CD4-positive, alpha-beta memory T cell (primary cell): ENCODE measurements around the gene METTL15. TPM values are rescaled to one million over a fixed set of nuclear protein-coding genes. Genes with fewer than 3 reads are reported as not detected.
A peak's percentile ranks its signal among the peaks of the same experiment; 100 is the strongest.

Source experiments
- CTCF ChIA-PET: fragments of 350-600 bp; sonication (Branson Sonifier 250); formaldehyde crosslinking; loops from one replicate; lab custom pipeline; 2021; ENCODE audit warnings: inconsistent platforms; ENCODE audit not compliant: partially characterized antibody; lab: Charles Lee
- POLR2A ChIA-PET: fragments of 350-600 bp; sonication (Branson Sonifier 250); formaldehyde crosslinking; loops from one replicate; lab custom pipeline; 2021; ENCODE audit not compliant: partially characterized antibody; lab: Charles Lee
- DNase-seq, 5 donors: peaks; one replicate each; pipeline versions ENCODE4 v3.0.0 to v3.0.0-alpha.2; 2020 to 2022; ENCODE audit warnings: mixed read lengths in 1 of 5
- H3K27ac ChIP-seq: one replicate; pipeline ENCODE4 v1.7.0; 2013; ENCODE audit warnings: low read depth, low read length
- H3K27me3 ChIP-seq: 2 replicates; pipeline ENCODE4 v1.7.0; 2013; ENCODE audit warnings: mild to moderate bottlenecking, low read length, moderate library complexity; ENCODE audit not compliant: insufficient read depth
- H3K36me3 ChIP-seq: 2 replicates; pipeline ENCODE4 v1.7.0; 2013; ENCODE audit warnings: mild to moderate bottlenecking, low read length, moderate library complexity; ENCODE audit not compliant: insufficient read depth
- H3K4me1 ChIP-seq: 2 replicates; pipeline ENCODE4 v1.7.0; 2013; ENCODE audit warnings: mild to moderate bottlenecking, low read length, moderate library complexity; ENCODE audit not compliant: insufficient read depth
- H3K4me3 ChIP-seq, 2 donors: one replicate each; pipeline ENCODE4 v1.7.0; 2013; ENCODE audit warnings: low read length in 2 of 2, mild to moderate bottlenecking in 1 of 2
- H3K9me3 ChIP-seq, 2 donors: one replicate each; pipeline ENCODE4 v1.7.0; 2013; ENCODE audit warnings: low read length in 2 of 2, control low read depth in 1 of 2; ENCODE audit not compliant: control insufficient read depth in 1 of 2
- H3K27ac Mint-ChIP-seq, 7 donors: one replicate each; pipeline ENCODE4 v1.8.0; 2020 to 2021; ENCODE audit warnings: mixed read lengths in 7 of 7, mild to moderate bottlenecking in 6 of 7, inconsistent platforms in 3 of 7, moderate library complexity in 3 of 7
- H3K27me3 Mint-ChIP-seq, 2 donors: one replicate each; pipeline ENCODE4 v1.8.0; 2020 to 2021; ENCODE audit warnings: mixed read lengths in 2 of 2
- H3K36me3 Mint-ChIP-seq, 2 donors: one replicate each; pipeline ENCODE4 v1.8.0; 2020 to 2021; ENCODE audit warnings: mixed read lengths in 2 of 2, inconsistent platforms in 1 of 2, mild to moderate bottlenecking in 1 of 2
- H3K4me1 Mint-ChIP-seq, 4 donors: one replicate each; pipeline ENCODE4 v1.8.0; 2020 to 2021; ENCODE audit warnings: mixed read lengths in 4 of 4, mild to moderate bottlenecking in 1 of 4
- H3K4me3 Mint-ChIP-seq, 8 donors: one replicate each; pipeline ENCODE4 v1.8.0; 2020 to 2021; ENCODE audit warnings: mixed read lengths in 8 of 8, mild to moderate bottlenecking in 7 of 8, moderate library complexity in 6 of 8, inconsistent platforms in 3 of 8
- H3K9me3 Mint-ChIP-seq, 8 donors: one replicate each; pipeline ENCODE4 v1.8.0; 2020 to 2021; ENCODE audit warnings: mixed read lengths in 8 of 8, mild to moderate bottlenecking in 5 of 8, inconsistent platforms in 3 of 8, moderate library complexity in 1 of 8
- intact Hi-C: fragments of 100-400 bp; cut with micrococcal nuclease; formaldehyde crosslinking; loops from one replicate; pipeline ENCODE4 v1.15.1; 2023
- polyA plus RNA-seq, 2 donors: library from polyadenylated mRNA; unstranded; fragments of 300-500 nt; fragmentation: Illumina TruSeq; gene quantifications; one replicate each; pipeline ENCODE4 v1.2.3, GENCODE V29; 2021
- total RNA-seq, 2 experiments: library from RNA; stranded (reverse); gene quantifications; one replicate each; pipeline ENCODE4 v1.2.3, GENCODE V29; 2021

Gene METTL15
- total and polyA plus RNA-seq, 4 experiments from 2014 or later, result 6.6 to 14.0 (median 9.5) TPM

- no peaks in the 10 kb centered on the region for H3K36me3 ChIP-seq
- H3K9me3 Mint-ChIP-seq, result peaks cover 0 to 36% (median 25%) of the 10 kb centered on the region in 8 donors
- peak overlapping the region in 1 of 7 donors; percentile 79 for H3K27ac Mint-ChIP-seq
- CTCF ChIA-PET, result no interaction called here
- H3K4me1 Mint-ChIP-seq, result peaks cover 0 to 5% (median 2%) of the 10 kb centered on the region in 4 donors
- no peak for DNase-seq
- H3K27me3 ChIP-seq, result no peaks in the 10 kb centered on the region
- peaks cover 19 to 42% of the 10 kb centered on the region in 2 donors for H3K36me3 Mint-ChIP-seq
- intact Hi-C loops, result no loop called here
- H3K4me1 ChIP-seq, result no peaks in the 10 kb centered on the region
- H3K27ac ChIP-seq, result no peak overlapping the region
- H3K4me3 ChIP-seq, result no peak overlapping the region
- no peak overlapping the region for H3K4me3 Mint-ChIP-seq
- POLR2A ChIA-PET, result no interaction called here
- no peaks in the 10 kb centered on the region for H3K27me3 Mint-ChIP-seq
- no peaks in the 10 kb centered on the region for H3K9me3 ChIP-seq
Measured at GRCh38 chr11:28142724-28143123, 34.5 kb downstream of the METTL15 start.

- Histone ChIP-seq H3K9me3 (no peaks in the 10 kb centered on the region), H3K4me1 (no peaks in the 10 kb centered on the region), H3K36me3 (no peaks in the 10 kb centered on the region), H3K27me3 (no peaks in the 10 kb centered on the region), H3K4me3 (no peak overlapping the region), H3K27ac (no peak overlapping the region)
- POLR2A ChIA-PET, result no interaction called here
- Mint-ChIP-seq H3K9me3 (peaks cover 0 to 15% (median 11%) of the 10 kb centered on the region in 8 donors), H3K27me3 (no peaks in the 10 kb centered on the region), H3K4me1 (peaks cover 0 to 7% (median 3%) of the 10 kb centered on the region in 4 donors), H3K27ac (no peak overlapping the region), H3K4me3 (no peak overlapping the region), H3K36me3 (peaks cover 6 to 21% of the 10 kb centered on the region in 2 donors)
- DNase-seq, result no peak
- CTCF ChIA-PET, result no interaction called here
- intact Hi-C loops, result no loop called here
Measured at GRCh38 chr11:28144808-28145207, 36.6 kb downstream of the METTL15 start.

GRCh38 chr11:28146123-28146751, 38.0 kb downstream of the METTL15 start:
- POLR2A ChIA-PET, result no interaction called here
- H3K36me3 ChIP-seq, result no peaks in the 10 kb centered on the region
- intact Hi-C loops, result no loop called here
- H3K9me3 ChIP-seq, result no peaks in the 10 kb centered on the region
- no peak overlapping the region for H3K27ac ChIP-seq
- CTCF ChIA-PET, result no interaction called here
- no peak overlapping the region for H3K27ac Mint-ChIP-seq
- H3K4me3 ChIP-seq, result no peak overlapping the region
- DNase-seq, result no peak
- no peaks in the 10 kb centered on the region for H3K27me3 ChIP-seq
- no peak overlapping the region for H3K4me3 Mint-ChIP-seq
- H3K36me3 Mint-ChIP-seq, result peaks cover 2 to 15% of the 10 kb centered on the region in 2 donors
- H3K4me1 ChIP-seq, result no peaks in the 10 kb centered on the region
- H3K4me1 Mint-ChIP-seq, result peaks cover 0 to 7% (median 2%) of the 10 kb centered on the region in 4 donors
- H3K9me3 Mint-ChIP-seq, result peaks cover 0 to 2% (median under 1%) of the 10 kb centered on the region in 8 donors
- no peaks in the 10 kb centered on the region for H3K27me3 Mint-ChIP-seq

- Mint-ChIP-seq H3K9me3 (peaks cover 0 to 4% (median 0%) of the 10 kb centered on the region in 8 donors), H3K36me3 (peaks cover 14 to 39% of the 10 kb centered on the region in 2 donors), H3K27ac (no peak overlapping the region)
Measured at GRCh38 chr11:28152743-28153142, 44.6 kb downstream of the METTL15 start.

GRCh38 chr11:28153586-28153985, 45.4 kb downstream of the METTL15 start:
- Mint-ChIP-seq H3K27me3 (no peaks in the 10 kb centered on the region), H3K36me3 (peaks cover 20 to 48% of the 10 kb centered on the region in 2 donors), H3K4me3 (no peak overlapping the region), H3K27ac (no peak overlapping the region), H3K9me3 (peaks cover 0 to 2% (median 0%) of the 10 kb centered on the region in 8 donors), H3K4me1 (peaks cover 0 to 5% (median under 1%) of the 10 kb centered on the region in 4 donors)
- H3K27me3 ChIP-seq, result no peaks in the 10 kb centered on the region
- intact Hi-C loops, result no loop called here
- no peak for DNase-seq
- no peaks in the 10 kb centered on the region for H3K4me1 ChIP-seq
- no peaks in the 10 kb centered on the region for H3K36me3 ChIP-seq
- CTCF ChIA-PET, result no interaction called here
- POLR2A ChIA-PET, result no interaction called here
- no peaks in the 10 kb centered on the region for H3K9me3 ChIP-seq
- H3K4me3 ChIP-seq, result no peak overlapping the region
- no peak overlapping the region for H3K27ac ChIP-seq

More at GRCh38 chr11:28152743-28153142, 44.6 kb downstream of the METTL15 start:
- intact Hi-C loops, result no loop called here
- H3K9me3 ChIP-seq, result no peaks in the 10 kb centered on the region
- POLR2A ChIA-PET, result no interaction called here
- no peak for DNase-seq
- no peaks in the 10 kb centered on the region for H3K27me3 ChIP-seq
- no peak overlapping the region for H3K4me3 Mint-ChIP-seq
- no peaks in the 10 kb centered on the region for H3K4me1 ChIP-seq
- H3K4me3 ChIP-seq, result no peak overlapping the region
- no peaks in the 10 kb centered on the region for H3K36me3 ChIP-seq
- no peak overlapping the region for H3K27ac ChIP-seq
- H3K4me1 Mint-ChIP-seq, result peaks cover 0 to 4% (median under 1%) of the 10 kb centered on the region in 4 donors
- no peaks in the 10 kb centered on the region for H3K27me3 Mint-ChIP-seq
- CTCF ChIA-PET, result no interaction called here

GRCh38 chr11:28168718-28169117, 60.5 kb downstream of the METTL15 start:
- no peaks in the 10 kb centered on the region for H3K4me1 ChIP-seq
- Mint-ChIP-seq H3K4me1 (peaks cover 8 to 14% (median 9%) of the 10 kb centered on the region in 4 donors), H3K27ac (peak overlapping the region in 1 of 7 donors; percentile 11), H3K9me3 (peaks cover 0 to 7% (median 2%) of the 10 kb centered on the region in 8 donors), H3K36me3 (peaks cover 13 to 33% of the 10 kb centered on the region in 2 donors), H3K27me3 (no peaks in the 10 kb centered on the region), H3K4me3 (no peak overlapping the region)
- H3K4me3 ChIP-seq, result no peak overlapping the region
- H3K27me3 ChIP-seq, result no peaks in the 10 kb centered on the region
- CTCF ChIA-PET, result no interaction called here
- no peak overlapping the region for H3K27ac ChIP-seq
- no peaks in the 10 kb centered on the region for H3K9me3 ChIP-seq
- no peaks in the 10 kb centered on the region for H3K36me3 ChIP-seq
- intact Hi-C loops, result no loop called here
- POLR2A ChIA-PET, result no interaction called here
- no peak for DNase-seq

- Mint-ChIP-seq H3K36me3 (peaks cover 16 to 37% of the 10 kb centered on the region in 2 donors), H3K9me3 (peaks cover 0 to 9% (median 3%) of the 10 kb centered on the region in 8 donors), H3K27ac (peak overlapping the region in 2 of 7 donors; percentile 1 to 7), H3K27me3 (no peaks in the 10 kb centered on the region), H3K4me3 (no peak overlapping the region), H3K4me1 (peaks cover 8 to 12% (median 9%) of the 10 kb centered on the region in 4 donors)
- Histone ChIP-seq H3K36me3 (no peaks in the 10 kb centered on the region), H3K9me3 (no peaks in the 10 kb centered on the region), H3K4me3 (no peak overlapping the region), H3K4me1 (no peaks in the 10 kb centered on the region), H3K27me3 (no peaks in the 10 kb centered on the region), H3K27ac (no peak overlapping the region)
- CTCF ChIA-PET, result no interaction called here
- intact Hi-C loops, result no loop called here
- DNase-seq, result no peak
- POLR2A ChIA-PET, result interaction anchor here (1.5 kb wide), 1 partner anchor 14 kb away, joined by 3 read pairs; no protein-coding TSS in a partner anchor
Measured at GRCh38 chr11:28169816-28170215, 61.6 kb downstream of the METTL15 start.
